Calu3 (cell line): ENCODE measurements around the gene DLGAP1. TPM values are rescaled to one million over a fixed set of nuclear protein-coding genes. Genes with fewer than 3 reads are reported as not detected.

ENCODE experiments used
- BruUV-seq: library from RNA; stranded (reverse); fragments of 400-500 nt; replicated peaks from 2 replicates; lab custom pipeline; 2021; lab: Mats Ljungman, UMichigan
- CTCF ChIA-PET: fragments of 300-600 bp; sonication (Branson Sonifier 250); formaldehyde crosslinking; loops from one replicate; lab custom pipeline; 2022; ENCODE audit warnings: antibody characterized with exemption; lab: Charles Lee
- DNase-seq: peaks from one replicate; pipeline ENCODE4 v3.0.0; 2022
- H3K27ac Mint-ChIP-seq: one replicate; pipeline ENCODE4 v1.8.0; 2022; ENCODE audit warnings: mixed read lengths; ENCODE audit not compliant: unreplicated experiment
- H3K27me3 Mint-ChIP-seq: one replicate; pipeline ENCODE4 v1.8.0; 2022; ENCODE audit warnings: mixed read lengths; ENCODE audit not compliant: unreplicated experiment
- H3K36me3 Mint-ChIP-seq: one replicate; pipeline ENCODE4 v1.8.0; 2022; ENCODE audit warnings: mild to moderate bottlenecking, moderate library complexity, mixed read lengths; ENCODE audit not compliant: insufficient read depth, unreplicated experiment
- H3K4me1 Mint-ChIP-seq: one replicate; pipeline ENCODE4 v1.8.0; 2022; ENCODE audit warnings: mild to moderate bottlenecking, low read depth, mixed read lengths; ENCODE audit not compliant: unreplicated experiment
- H3K4me3 Mint-ChIP-seq: one replicate; pipeline ENCODE4 v1.8.0; 2022; ENCODE audit warnings: mild to moderate bottlenecking, low read depth, moderate library complexity, mixed read lengths; ENCODE audit not compliant: unreplicated experiment
- H3K9me3 Mint-ChIP-seq: one replicate; pipeline ENCODE4 v1.8.0; 2022; ENCODE audit warnings: low read depth, mixed read lengths; ENCODE audit not compliant: unreplicated experiment
- intact Hi-C: fragments of 100-400 bp; cut with micrococcal nuclease; formaldehyde crosslinking; loops from one replicate; pipeline ENCODE4 v1.10.0; 2022; ENCODE audit not compliant: unreplicated experiment
- total RNA-seq: library from RNA; stranded (reverse); gene quantifications from 2 replicates; pipeline ENCODE4 v1.2.3, GENCODE V29; 2022
- TF ChIP-seq, protein P1 (sequence below): fragments of 200-600 bp; IDR thresholded peaks from one replicate; pipeline ENCODE4 v1.8.0; 2022; ENCODE audit warnings: antibody characterized with exemption; ENCODE audit not compliant: unreplicated experiment

DLGAP1 gene
- total RNA-seq, 1 experiment from 2014 or later = 9.0 TPM

DNA sequence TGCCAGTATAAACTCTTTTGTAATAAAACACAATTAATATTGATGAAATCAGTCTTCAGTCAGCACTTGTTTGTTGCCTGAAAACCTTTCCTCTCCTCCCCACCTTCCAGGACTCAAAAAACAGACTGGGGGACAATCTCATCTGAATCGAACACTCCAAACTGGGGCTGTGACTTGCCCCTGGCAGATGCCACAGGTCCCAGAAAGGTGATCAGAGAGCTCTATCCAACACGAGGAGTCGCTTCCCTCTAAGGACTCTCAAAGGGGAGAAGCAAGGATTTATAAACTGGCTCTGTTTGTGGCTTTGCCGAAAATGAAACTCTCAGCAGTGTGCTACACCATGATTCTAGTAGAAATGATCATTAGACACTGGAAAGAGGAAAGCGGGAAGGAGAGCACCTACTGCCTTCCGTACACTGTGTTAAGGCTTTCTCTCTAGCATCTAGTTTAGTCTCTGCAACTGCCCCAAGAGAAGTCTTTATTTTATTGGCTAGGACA lies 805.9 kb downstream of the DLGAP1 start:
- peaks cover 29% of the 10 kb centered on the region for H3K36me3 Mint-ChIP-seq
- no peak overlapping the region for H3K4me3 Mint-ChIP-seq
- peak overlapping the region; percentile 48 for H3K27ac Mint-ChIP-seq
- H3K4me1 Mint-ChIP-seq = peaks cover 44% of the 10 kb centered on the region
- no peak for DNase-seq
- intact Hi-C loops = no loop called here
- BruUV-seq = no TSS peak
- H3K27me3 Mint-ChIP-seq = peaks cover 12% of the 10 kb centered on the region
- TF ChIP-seq, protein P1, sequence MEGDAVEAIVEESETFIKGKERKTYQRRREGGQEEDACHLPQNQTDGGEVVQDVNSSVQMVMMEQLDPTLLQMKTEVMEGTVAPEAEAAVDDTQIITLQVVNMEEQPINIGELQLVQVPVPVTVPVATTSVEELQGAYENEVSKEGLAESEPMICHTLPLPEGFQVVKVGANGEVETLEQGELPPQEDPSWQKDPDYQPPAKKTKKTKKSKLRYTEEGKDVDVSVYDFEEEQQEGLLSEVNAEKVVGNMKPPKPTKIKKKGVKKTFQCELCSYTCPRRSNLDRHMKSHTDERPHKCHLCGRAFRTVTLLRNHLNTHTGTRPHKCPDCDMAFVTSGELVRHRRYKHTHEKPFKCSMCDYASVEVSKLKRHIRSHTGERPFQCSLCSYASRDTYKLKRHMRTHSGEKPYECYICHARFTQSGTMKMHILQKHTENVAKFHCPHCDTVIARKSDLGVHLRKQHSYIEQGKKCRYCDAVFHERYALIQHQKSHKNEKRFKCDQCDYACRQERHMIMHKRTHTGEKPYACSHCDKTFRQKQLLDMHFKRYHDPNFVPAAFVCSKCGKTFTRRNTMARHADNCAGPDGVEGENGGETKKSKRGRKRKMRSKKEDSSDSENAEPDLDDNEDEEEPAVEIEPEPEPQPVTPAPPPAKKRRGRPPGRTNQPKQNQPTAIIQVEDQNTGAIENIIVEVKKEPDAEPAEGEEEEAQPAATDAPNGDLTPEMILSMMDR = no peak
- CTCF ChIA-PET = no interaction called here
- no peaks in the 10 kb centered on the region for H3K9me3 Mint-ChIP-seq

DNA sequence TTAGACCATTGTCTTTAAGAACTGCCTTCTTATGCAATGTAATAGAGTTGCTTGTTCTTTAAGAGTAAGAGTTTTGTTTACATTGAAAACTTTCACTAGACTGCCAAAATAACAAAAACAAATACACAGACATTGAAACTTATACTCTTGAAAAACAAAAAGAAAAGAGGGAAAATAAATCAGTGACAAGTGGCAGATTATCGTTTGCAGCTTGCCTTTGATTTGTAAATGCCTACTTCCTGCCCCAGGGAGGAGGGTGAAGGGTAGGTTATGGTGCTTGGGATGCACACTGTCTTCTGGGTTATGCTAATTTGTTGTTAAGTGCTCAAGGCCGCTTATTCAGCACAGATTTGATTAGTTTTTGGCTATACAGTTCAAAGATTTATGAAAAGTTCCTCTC lies 806.5 kb downstream of the DLGAP1 start:
- peaks cover 24% of the 10 kb centered on the region for H3K36me3 Mint-ChIP-seq
- no TSS peak for BruUV-seq
- H3K27ac Mint-ChIP-seq = peak overlapping the region; percentile 48
- no peak overlapping the region for H3K4me3 Mint-ChIP-seq
- TF ChIP-seq, protein P1 = no peak
- no peaks in the 10 kb centered on the region for H3K9me3 Mint-ChIP-seq
- H3K27me3 Mint-ChIP-seq = peaks cover 12% of the 10 kb centered on the region
- intact Hi-C loops = no loop called here
- peaks cover 39% of the 10 kb centered on the region for H3K4me1 Mint-ChIP-seq
- no peak for DNase-seq
- CTCF ChIA-PET = no interaction called here

DNA sequence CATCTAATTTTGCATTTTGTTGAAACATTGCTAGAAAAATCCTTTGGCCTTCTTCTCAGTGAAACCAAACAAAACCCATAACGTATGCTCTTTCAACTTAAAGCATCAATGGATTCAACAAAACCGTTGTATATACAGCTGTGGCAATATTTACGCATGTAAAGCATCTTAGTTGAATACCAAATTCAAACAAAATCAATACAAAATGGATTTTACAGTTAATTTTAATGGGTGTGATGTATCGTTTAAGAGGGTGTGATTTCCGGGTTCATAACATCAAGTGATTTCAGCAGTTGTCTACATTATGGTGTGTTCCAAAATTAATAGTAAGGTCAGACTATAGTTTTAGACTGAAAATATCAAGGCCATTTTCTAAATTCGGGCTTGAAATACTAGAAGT lies 806.9 kb downstream of the DLGAP1 start:
- CTCF ChIA-PET = no interaction called here
- Mint-ChIP-seq H3K4me1 (peaks cover 34% of the 10 kb centered on the region), H3K36me3 (peaks cover 20% of the 10 kb centered on the region), H3K27ac (no peak overlapping the region), H3K27me3 (peaks cover 10% of the 10 kb centered on the region), H3K4me3 (no peak overlapping the region), H3K9me3 (no peaks in the 10 kb centered on the region)
- intact Hi-C loops = no loop called here
- TF ChIP-seq, protein P1 = no peak
- no peak for DNase-seq
- BruUV-seq = no TSS peak

DNA sequence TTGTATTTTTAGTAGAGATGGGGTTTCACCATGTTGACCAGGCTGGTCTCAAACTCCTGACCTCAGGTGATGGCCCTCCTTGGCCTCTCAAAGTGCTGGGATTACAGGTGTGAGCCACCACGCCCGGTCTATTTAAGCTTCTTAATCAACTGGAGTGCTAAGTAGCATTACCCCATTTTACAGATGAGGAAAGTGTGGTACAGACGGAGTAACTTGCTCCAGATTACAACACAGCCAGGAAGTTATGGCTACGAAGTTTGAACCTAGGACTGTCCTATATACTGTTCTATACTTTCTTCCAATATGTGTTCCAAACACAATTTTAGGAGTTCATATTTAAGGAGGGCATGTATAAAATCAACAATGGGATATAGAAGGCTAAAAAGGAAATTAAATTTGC lies 807.5 kb downstream of the DLGAP1 start:
- CTCF ChIA-PET = interaction anchor here (0.6 kb wide), 1 partner anchor 9 kb away, joined by 3 read pairs; no protein-coding TSS in a partner anchor
- TF ChIP-seq, protein P1 = no peak
- Mint-ChIP-seq H3K4me3 (no peak overlapping the region), H3K36me3 (peaks cover 14% of the 10 kb centered on the region), H3K9me3 (no peaks in the 10 kb centered on the region), H3K27me3 (peaks cover 4% of the 10 kb centered on the region), H3K27ac (no peak overlapping the region), H3K4me1 (peaks cover 29% of the 10 kb centered on the region)
- no TSS peak for BruUV-seq
- intact Hi-C loops = no loop called here
- no peak for DNase-seq
